ENCODE measurements around the gene TMEM201. TPM values are rescaled to one million over a fixed set of nuclear protein-coding genes. Genes with fewer than 3 reads are reported as not detected.

The TMEM201 gene
- total and polyA plus RNA-seq, 9 of the 15 experiments (the other 6 are each of a cell fraction or from before 2014, with no cell fraction given) = 0.42 to 51.3 (median 7.4) TPM

DNA sequence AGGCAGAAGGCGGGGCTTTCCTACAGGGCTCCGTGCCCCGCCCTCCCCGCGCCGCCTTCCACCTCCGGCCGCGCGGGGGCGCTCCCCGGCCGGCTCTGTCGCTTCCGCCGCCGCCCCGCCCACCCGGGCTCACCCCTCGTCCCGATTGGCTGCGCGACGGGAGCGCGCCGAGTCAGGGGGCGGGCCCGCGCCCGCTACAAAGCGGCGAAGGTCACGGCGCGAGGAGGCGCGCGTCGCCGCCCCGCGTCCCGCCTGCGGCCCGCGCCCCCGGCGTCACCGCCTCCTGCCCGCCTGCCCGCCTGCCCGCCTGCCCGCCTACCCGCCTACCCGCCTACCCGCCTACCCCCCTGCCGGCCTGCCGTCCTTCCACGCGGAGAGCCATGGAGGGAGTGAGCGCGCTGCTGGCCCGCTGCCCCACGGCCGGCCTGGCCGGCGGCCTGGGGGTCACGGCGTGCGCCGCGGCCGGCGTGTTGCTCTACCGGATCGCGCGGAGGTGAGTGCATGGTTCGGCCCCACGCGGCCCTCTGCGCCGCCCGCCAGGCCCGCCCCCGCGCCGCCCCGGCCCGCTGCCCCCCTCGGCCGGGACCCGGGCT is at the start of gene TMEM201 (continued):
- TF ChIP-seq, protein P1, sequence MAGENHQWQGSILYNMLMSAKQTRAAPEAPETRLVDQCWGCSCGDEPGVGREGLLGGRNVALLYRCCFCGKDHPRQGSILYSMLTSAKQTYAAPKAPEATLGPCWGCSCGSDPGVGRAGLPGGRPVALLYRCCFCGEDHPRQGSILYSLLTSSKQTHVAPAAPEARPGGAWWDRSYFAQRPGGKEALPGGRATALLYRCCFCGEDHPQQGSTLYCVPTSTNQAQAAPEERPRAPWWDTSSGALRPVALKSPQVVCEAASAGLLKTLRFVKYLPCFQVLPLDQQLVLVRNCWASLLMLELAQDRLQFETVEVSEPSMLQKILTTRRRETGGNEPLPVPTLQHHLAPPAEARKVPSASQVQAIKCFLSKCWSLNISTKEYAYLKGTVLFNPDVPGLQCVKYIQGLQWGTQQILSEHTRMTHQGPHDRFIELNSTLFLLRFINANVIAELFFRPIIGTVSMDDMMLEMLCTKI (IDR thresholded peaks at IDR 0.05; ENCODE audit: partially characterized antibody) = no peak
- TF ChIP-seq, protein P2, sequence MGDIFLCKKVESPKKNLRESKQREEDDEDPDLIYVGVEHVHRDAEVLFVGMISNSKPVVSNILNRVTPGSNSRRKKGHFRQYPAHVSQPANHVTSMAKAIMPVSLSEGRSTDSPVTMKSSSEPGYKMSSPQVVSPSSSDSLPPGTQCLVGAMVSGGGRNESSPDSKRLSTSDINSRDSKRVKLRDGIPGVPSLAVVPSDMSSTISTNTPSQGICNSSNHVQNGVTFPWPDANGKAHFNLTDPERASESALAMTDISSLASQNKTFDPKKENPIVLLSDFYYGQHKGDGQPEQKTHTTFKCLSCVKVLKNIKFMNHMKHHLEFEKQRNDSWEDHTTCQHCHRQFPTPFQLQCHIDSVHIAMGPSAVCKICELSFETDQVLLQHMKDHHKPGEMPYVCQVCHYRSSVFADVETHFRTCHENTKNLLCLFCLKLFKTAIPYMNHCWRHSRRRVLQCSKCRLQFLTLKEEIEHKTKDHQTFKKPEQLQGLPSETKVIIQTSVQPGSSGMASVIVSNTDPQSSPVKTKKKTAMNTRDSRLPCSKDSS (IDR thresholded peaks at IDR 0.05; ENCODE audit: low read depth, partially characterized antibody) = no peak
- TF ChIP-seq SUPT5H (IDR thresholded peaks at IDR 0.05) (no peak), TCF3 (CRISPR knock-in tag; IDR thresholded peaks at IDR 0.05) (0 out of 2 replicates have a peak, but pooled peaks have one; percentile 8), ELF2 (CRISPR knock-in tag; IDR thresholded peaks at IDR 0.05) (no peak), ZNF316 (IDR thresholded peaks at IDR 0.05) (no peak), ZNF766 (CRISPR knock-in tag; conservative IDR thresholded peaks at IDR 0.05) (peak; percentile 63; the same call in 1 of the 2 replicates), RFX7 (CRISPR knock-in tag; IDR thresholded peaks at IDR 0.05) (no peak), ZNF644 (tag; IDR thresholded peaks at IDR 0.05; ENCODE audit: low read depth) (0 out of 2 replicates have a peak, but pooled peaks have one; percentile 56), POLR2G (IDR thresholded peaks at IDR 0.05; ENCODE audit: low read depth, low read length) (peak; percentile 80), SNIP1 (IDR thresholded peaks at IDR 0.05; ENCODE audit: low read depth) (no peak), SPI1 (IDR thresholded peaks at IDR 0.05; ENCODE audit: borderline replicate concordance, low read depth, low read length) (no peak), ZKSCAN3 (CRISPR knock-in tag; IDR thresholded peaks at IDR 0.05) (no peak), TCF7 (IDR thresholded peaks at IDR 0.05; ENCODE audit: borderline replicate concordance) (no peak), ZNF24 (IDR thresholded peaks at IDR 0.05) (peak; percentile 26; the same call in 1 of the 2 replicates), RAD21 (CRISPR knock-in tag; conservative IDR thresholded peaks at IDR 0.05 in 1 of 2, IDR thresholded peaks at IDR 0.05 in 1 of 2) (peak; percentile 28 to 57; a peak in 3 of 4 replicates)
- TF ChIP-seq, protein P3, sequence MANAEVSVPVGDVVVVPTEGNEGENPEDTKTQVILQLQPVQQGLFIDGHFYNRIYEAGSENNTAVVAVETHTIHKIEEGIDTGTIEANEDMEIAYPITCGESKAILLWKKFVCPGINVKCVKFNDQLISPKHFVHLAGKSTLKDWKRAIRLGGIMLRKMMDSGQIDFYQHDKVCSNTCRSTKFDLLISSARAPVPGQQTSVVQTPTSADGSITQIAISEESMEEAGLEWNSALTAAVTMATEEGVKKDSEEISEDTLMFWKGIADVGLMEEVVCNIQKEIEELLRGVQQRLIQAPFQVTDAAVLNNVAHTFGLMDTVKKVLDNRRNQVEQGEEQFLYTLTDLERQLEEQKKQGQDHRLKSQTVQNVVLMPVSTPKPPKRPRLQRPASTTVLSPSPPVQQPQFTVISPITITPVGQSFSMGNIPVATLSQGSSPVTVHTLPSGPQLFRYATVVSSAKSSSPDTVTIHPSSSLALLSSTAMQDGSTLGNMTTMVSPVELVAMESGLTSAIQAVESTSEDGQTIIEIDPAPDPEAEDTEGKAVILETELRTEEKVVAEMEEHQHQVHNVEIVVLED (CRISPR knock-in tag; IDR thresholded peaks at IDR 0.05) = peak; percentile 80
- TF ChIP-seq, protein P4, sequence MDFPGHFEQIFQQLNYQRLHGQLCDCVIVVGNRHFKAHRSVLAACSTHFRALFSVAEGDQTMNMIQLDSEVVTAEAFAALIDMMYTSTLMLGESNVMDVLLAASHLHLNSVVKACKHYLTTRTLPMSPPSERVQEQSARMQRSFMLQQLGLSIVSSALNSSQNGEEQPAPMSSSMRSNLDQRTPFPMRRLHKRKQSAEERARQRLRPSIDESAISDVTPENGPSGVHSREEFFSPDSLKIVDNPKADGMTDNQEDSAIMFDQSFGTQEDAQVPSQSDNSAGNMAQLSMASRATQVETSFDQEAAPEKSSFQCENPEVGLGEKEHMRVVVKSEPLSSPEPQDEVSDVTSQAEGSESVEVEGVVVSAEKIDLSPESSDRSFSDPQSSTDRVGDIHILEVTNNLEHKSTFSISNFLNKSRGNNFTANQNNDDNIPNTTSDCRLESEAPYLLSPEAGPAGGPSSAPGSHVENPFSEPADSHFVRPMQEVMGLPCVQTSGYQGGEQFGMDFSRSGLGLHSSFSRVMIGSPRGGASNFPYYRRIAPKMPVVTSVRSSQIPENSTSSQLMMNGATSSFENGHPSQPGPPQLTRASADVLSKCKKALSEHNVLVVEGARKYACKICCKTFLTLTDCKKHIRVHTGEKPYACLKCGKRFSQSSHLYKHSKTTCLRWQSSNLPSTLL (IDR thresholded peaks at IDR 0.05) = no peak
- TF ChIP-seq, protein P5, sequence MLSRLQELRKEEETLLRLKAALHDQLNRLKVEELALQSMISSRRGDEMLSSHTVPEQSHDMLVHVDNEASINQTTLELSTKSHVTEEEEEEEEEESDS (CRISPR knock-in tag; IDR thresholded peaks at IDR 0.05) = no peak
- TF ChIP-seq, protein P6, sequence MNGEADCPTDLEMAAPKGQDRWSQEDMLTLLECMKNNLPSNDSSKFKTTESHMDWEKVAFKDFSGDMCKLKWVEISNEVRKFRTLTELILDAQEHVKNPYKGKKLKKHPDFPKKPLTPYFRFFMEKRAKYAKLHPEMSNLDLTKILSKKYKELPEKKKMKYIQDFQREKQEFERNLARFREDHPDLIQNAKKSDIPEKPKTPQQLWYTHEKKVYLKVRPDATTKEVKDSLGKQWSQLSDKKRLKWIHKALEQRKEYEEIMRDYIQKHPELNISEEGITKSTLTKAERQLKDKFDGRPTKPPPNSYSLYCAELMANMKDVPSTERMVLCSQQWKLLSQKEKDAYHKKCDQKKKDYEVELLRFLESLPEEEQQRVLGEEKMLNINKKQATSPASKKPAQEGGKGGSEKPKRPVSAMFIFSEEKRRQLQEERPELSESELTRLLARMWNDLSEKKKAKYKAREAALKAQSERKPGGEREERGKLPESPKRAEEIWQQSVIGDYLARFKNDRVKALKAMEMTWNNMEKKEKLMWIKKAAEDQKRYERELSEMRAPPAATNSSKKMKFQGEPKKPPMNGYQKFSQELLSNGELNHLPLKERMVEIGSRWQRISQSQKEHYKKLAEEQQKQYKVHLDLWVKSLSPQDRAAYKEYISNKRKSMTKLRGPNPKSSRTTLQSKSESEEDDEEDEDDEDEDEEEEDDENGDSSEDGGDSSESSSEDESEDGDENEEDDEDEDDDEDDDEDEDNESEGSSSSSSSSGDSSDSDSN (IDR thresholded peaks at IDR 0.05; ENCODE audit: borderline replicate concordance in 1 of 2, low read depth in 2 of 2, low read length in 2 of 2) = no peak

Measured in K562 (cell line).